Measurements from ENCODE around the gene OLFML2B. TPM values are rescaled to one million over a fixed set of nuclear protein-coding genes. Genes with fewer than 3 reads are reported as not detected.

The OLFML2B gene
- total RNA-seq, 1 experiment from 2014 or later, result 1.4 TPM

GRCh38 chr1:161970633-161971032, 53.0 kb downstream of the OLFML2B start:
- Mint-ChIP-seq H3K27ac (peak overlapping the region in 1 of 3 experiments; percentile 39; a peak in 1 of 7 replicates), H3K4me1 (peaks cover 17 to 31% of the 10 kb centered on the region in 2 experiments), H3K27me3 (ENCODE audit: low read depth) (no peaks in the 10 kb centered on the region; the same call in 1 of the 2 replicates), H3K9me3 (no peaks in the 10 kb centered on the region), H3K4me3 (no peak overlapping the region), H3K36me3 (ENCODE audit: insufficient read depth in 1 of 3, low read depth in 3 of 3) (no peaks in the 10 kb centered on the region; a peak in 1 of 7 replicates)
- no peak for DNase-seq
- Histone ChIP-seq H3K23ac (ENCODE audit: insufficient read length, low read depth, low read length) (no peak overlapping the region), H2BK12ac (ENCODE audit: insufficient read length, low read depth, low read length) (no peak overlapping the region), H3K9me3 (ENCODE audit: control insufficient read depth, low read depth, low read length) (no peaks in the 10 kb centered on the region), H4K91ac (ENCODE audit: insufficient read length, low read depth, low read length) (no peak overlapping the region), H3K14ac (ENCODE audit: insufficient read depth, low read length) (no peak overlapping the region; the same call in 1 of the 2 replicates), H3K4me2 (ENCODE audit: insufficient read depth, insufficient read length, low read length) (no peak overlapping the region), H2BK120ac (ENCODE audit: low read depth, low read length, poor library complexity, severe bottlenecking) (no peak overlapping the region), H3K79me1 (ENCODE audit: insufficient read depth, low read depth, low read length, poor library complexity, severe bottlenecking) (no peaks in the 10 kb centered on the region), H3K56ac (ENCODE audit: insufficient read length, low read depth, low read length) (no peak overlapping the region), H2BK20ac (ENCODE audit: low read depth, low read length, poor library complexity, severe bottlenecking) (no peak overlapping the region), H3K18ac (ENCODE audit: insufficient read length, low read depth, low read length) (no peak overlapping the region), H3K27ac (ENCODE audit: insufficient read length, low read depth, low read length) (no peak overlapping the region), H3K9ac (ENCODE audit: extremely low read depth, insufficient read length, low read length) (no peak overlapping the region), H3T11ph (ENCODE audit: low read length) (no peak overlapping the region), H3K27me3 (ENCODE audit: insufficient read depth, low read length) (no peaks in the 10 kb centered on the region), H3K4ac (ENCODE audit: low read depth, low read length) (no peak overlapping the region), H4K5ac (ENCODE audit: insufficient read length, low read depth, low read length) (no peak overlapping the region), H2BK5ac (ENCODE audit: insufficient read length, low read length) (no peak overlapping the region), H3K4me1 (ENCODE audit: insufficient read depth, low read length) (0 out of 2 replicates have a peak, but pooled peaks cover under 1% of the 10 kb centered on the region), H2AFZ (ENCODE audit: low read length) (no peak overlapping the region), H3K79me2 (ENCODE audit: insufficient read depth, low read length) (no peaks in the 10 kb centered on the region), H3K23me2 (ENCODE audit: insufficient read length, low read depth, low read length, poor library complexity, severe bottlenecking) (no peaks in the 10 kb centered on the region), H2AK5ac (ENCODE audit: insufficient read length, low read length) (no peak overlapping the region), H4K20me1 (ENCODE audit: control insufficient read depth, insufficient read depth, insufficient read length) (no peaks in the 10 kb centered on the region), H4K8ac (replicated peaks; ENCODE audit: insufficient read length, low read depth, low read length) (no peak overlapping the region), H2BK15ac (ENCODE audit: low read depth, low read length) (no peak overlapping the region)
- WGBS (ENCODE audit: extremely low coverage, insufficient read length, low lambda C conversion rate), result no CpG with 5 or more reads among the region's 3 CpGs
- TF ChIP-seq CTCF (conservative IDR thresholded peaks at IDR 0.05), result no peak

All from H9 (cell line).